ENCODE results near the gene NR2C1.

NR2C1 gene

DNA sequence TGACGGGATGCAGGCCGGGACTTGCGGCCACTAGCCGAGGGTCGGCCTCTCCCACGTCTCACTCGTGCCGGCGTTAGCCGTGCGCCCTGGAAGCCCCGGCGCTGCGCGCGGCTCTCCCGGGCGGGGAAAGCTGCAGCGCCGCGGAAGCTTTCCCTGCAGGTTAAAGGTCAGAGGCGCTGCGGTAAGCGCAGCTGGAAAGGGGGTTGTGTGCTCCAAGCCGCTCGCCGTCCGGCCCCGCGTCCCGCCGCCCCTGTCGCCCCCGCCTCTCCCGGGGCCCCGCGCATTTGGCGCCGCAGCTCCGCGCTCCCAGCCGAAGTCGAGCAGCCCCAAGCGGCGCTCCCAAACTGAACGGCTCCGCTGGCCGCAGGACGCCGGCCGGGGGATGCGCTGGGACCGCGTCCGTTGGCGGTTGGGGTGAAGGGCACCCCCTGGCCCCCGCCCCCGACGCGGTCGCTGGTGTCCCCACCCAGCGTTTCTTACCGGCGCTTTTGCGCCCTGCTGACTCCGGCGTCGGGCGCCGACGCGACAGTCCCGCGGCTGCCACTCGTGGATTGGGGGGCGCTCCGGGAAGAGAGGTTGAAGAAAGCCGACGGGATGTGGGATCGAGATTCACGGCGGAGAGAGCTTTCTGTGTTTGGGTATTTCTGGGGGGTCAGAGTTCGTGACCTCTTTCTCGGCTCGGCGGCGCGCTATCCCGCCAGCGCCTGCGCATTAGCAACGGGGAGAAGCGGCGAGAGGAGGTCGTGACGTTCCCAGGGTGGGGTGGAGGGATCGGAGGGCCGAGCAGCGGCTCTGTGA is at the start of gene NR2C1:
Gene NR2C1, minus strand, starts transcription at position 719 of the 798 bp plus-strand sequence. CDS start 6,234 bp downstream, outside the sequence.
- Histone ChIP-seq H3K4me1 (ENCODE audit: insufficient read depth, low read length) (peaks cover 6% of the 10 kb centered on the region), H3K27ac (ENCODE audit: low read depth, low read length) (peak within 1 kb of the TSS; percentile 88), H3K27me3 (ENCODE audit: control insufficient read depth in 1 of 2, insufficient read depth in 2 of 2, low read length in 2 of 2) (no peaks in the 10 kb centered on the region), H3K4me3 (ENCODE audit: low read depth in 1 of 2, low read length in 2 of 2) (peak within 1 kb of the TSS; percentile 96 to 98), H3K9me3 (ENCODE audit: low read length) (no peaks in the 10 kb centered on the region), H3K9ac (ENCODE audit: low read length) (peak within 1 kb of the TSS; percentile 70), H3K36me3 (ENCODE audit: insufficient read depth, low read length) (no peaks in the 10 kb centered on the region)

DNA sequence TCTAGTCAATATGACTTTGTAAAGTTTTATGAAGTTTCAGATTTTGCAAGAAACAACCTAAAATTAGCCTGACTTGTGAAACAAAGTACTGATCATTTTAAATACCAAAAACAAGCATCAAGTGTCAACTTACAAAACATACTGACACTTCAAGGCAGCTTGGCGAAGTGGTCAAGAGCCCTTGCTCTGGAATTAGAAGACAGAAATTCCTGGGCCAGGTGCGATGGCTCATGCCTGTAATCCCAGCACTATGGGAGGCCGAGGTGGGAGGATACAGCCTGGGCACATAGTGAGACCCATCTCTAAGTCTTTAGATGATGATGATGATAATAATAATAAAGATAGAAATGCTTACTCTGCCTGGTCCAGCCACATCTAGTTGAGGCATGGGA is 45.4 kb upstream of the NR2C1 start:
- H3K36me3 ChIP-seq (ENCODE audit: insufficient read depth, low read length), result no peaks in the 10 kb centered on the region
- no peaks in the 10 kb centered on the region for H3K9me3 ChIP-seq (ENCODE audit: low read length)
- no peak overlapping the region for H3K4me3 ChIP-seq (ENCODE audit: low read depth in 1 of 2, low read length in 2 of 2)
- no peak overlapping the region for H3K27ac ChIP-seq (ENCODE audit: low read depth, low read length)
- H3K4me1 ChIP-seq (ENCODE audit: insufficient read depth, low read length), result peaks cover 30% of the 10 kb centered on the region
- H3K9ac ChIP-seq (ENCODE audit: low read length), result no peak overlapping the region
- no peaks in the 10 kb centered on the region for H3K27me3 ChIP-seq (ENCODE audit: control insufficient read depth in 1 of 2, insufficient read depth in 2 of 2, low read length in 2 of 2)

DNA sequence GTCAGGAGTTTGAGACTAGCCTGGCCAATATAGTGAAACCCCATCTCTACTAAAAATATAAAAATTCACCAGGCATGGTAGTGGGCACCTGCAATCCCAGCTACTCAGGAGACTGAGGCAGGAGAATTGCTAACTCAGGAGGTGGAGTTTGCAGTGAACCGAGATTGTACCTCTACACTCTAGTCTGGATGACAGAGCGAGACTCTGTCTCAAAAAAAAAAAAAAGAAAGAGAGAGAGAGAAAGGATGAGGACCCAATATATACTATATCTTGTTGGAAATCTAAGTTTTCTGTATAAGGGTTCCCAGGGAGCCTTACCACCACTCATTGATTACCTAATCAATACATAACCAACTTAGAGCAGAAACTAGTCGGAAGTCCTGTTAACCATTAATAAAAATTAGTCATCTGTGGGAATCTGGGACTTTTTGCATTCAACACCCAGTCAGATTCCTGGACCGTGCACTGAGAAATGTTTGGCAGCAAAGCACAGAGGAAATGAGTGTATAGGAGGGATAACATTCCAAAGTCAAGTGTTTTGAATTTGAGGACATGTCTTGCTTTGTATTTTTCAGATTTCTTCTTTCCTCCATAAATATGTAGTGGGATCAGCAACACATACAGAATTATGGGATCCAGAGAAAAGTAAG is 44.8 kb upstream of the NR2C1 start:
- H3K27ac ChIP-seq (ENCODE audit: low read depth, low read length), result no peak overlapping the region
- H3K4me3 ChIP-seq (ENCODE audit: low read depth in 1 of 2, low read length in 2 of 2), result no peak overlapping the region
- no peaks in the 10 kb centered on the region for H3K36me3 ChIP-seq (ENCODE audit: insufficient read depth, low read length)
- no peaks in the 10 kb centered on the region for H3K9me3 ChIP-seq (ENCODE audit: low read length)
- H3K4me1 ChIP-seq (ENCODE audit: insufficient read depth, low read length), result peaks cover 30% of the 10 kb centered on the region
- no peak overlapping the region for H3K9ac ChIP-seq (ENCODE audit: low read length)
- H3K27me3 ChIP-seq (ENCODE audit: control insufficient read depth in 1 of 2, insufficient read depth in 2 of 2, low read length in 2 of 2), result no peaks in the 10 kb centered on the region

DNA sequence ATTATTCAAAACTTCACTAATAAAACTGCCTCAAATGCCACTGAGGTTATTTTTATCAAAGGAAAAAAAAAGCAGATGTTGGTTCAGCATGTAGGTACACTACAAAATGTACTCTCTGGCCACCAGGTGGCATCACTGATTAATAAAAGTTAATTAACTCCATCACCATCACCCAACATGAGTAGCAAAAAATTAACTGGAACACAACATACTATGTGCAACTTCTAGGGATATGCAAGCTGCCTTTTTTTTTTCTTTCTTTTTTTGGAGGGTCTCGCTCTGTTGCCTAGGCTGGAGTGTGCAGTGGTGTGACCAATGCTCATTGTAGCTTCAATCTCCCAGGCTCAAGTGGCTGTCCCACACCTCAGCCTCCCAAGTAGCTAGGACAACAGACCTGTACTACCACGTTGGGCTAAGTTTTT is 43.8 kb upstream of the NR2C1 start:
- Histone ChIP-seq H3K36me3 (ENCODE audit: insufficient read depth, low read length) (peaks cover 6% of the 10 kb centered on the region), H3K4me1 (ENCODE audit: insufficient read depth, low read length) (peaks cover 30% of the 10 kb centered on the region), H3K27me3 (ENCODE audit: control insufficient read depth in 1 of 2, insufficient read depth in 2 of 2, low read length in 2 of 2) (no peaks in the 10 kb centered on the region), H3K4me3 (ENCODE audit: low read depth in 1 of 2, low read length in 2 of 2) (no peak overlapping the region), H3K9me3 (ENCODE audit: low read length) (no peaks in the 10 kb centered on the region), H3K9ac (ENCODE audit: low read length) (no peak overlapping the region), H3K27ac (ENCODE audit: low read depth, low read length) (peak overlapping the region; percentile 67)

DNA sequence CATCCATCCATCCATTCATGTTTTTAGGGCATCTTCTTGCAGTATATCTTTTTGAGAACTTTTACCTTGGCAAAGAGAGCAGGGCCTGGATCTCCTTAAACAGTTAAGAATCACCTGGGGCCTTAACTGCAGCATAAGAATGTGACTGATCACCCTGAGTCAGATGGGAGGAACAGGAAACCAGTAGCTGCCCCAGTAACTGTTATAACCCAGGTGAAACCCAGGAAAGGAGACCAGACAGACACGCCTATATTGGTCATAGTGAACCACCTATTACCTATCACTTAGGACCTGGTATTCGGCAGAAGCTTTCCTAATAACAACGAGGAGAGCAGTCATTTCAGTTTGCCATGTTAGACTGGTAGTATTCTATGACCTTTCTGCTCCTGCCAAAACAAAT is 43.4 kb upstream of the NR2C1 start:
- peaks cover 6% of the 10 kb centered on the region for H3K36me3 ChIP-seq (ENCODE audit: insufficient read depth, low read length)
- peaks cover 30% of the 10 kb centered on the region for H3K4me1 ChIP-seq (ENCODE audit: insufficient read depth, low read length)
- H3K27ac ChIP-seq (ENCODE audit: low read depth, low read length), result peak overlapping the region; percentile 67
- H3K4me3 ChIP-seq (ENCODE audit: low read depth in 1 of 2, low read length in 2 of 2), result no peak overlapping the region
- H3K27me3 ChIP-seq (ENCODE audit: control insufficient read depth in 1 of 2, insufficient read depth in 2 of 2, low read length in 2 of 2), result no peaks in the 10 kb centered on the region
- no peak overlapping the region for H3K9ac ChIP-seq (ENCODE audit: low read length)
- no peaks in the 10 kb centered on the region for H3K9me3 ChIP-seq (ENCODE audit: low read length)

DNA sequence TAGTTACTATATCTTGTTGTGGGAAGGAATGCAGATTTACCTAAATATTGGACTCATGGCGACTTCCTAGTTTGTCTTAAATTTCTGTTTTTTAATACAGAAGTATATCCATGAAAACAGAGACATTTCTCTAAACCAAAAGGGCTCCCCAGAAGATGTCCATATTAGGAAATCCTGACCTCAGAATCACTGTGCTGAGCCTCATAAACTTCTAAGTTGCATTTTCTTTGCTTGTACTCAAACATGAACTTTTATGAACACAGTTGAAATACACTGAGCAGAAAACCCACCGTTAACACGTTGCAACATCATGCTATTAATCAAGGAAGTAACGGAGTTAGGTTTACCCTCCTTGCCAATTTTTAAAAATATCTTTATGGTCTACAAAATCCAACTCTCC is 42.9 kb upstream of the NR2C1 start:
- no peaks in the 10 kb centered on the region for H3K27me3 ChIP-seq (ENCODE audit: control insufficient read depth in 1 of 2, insufficient read depth in 2 of 2, low read length in 2 of 2)
- no peak overlapping the region for H3K9ac ChIP-seq (ENCODE audit: low read length)
- no peak overlapping the region for H3K4me3 ChIP-seq (ENCODE audit: low read depth in 1 of 2, low read length in 2 of 2)
- no peaks in the 10 kb centered on the region for H3K9me3 ChIP-seq (ENCODE audit: low read length)
- H3K4me1 ChIP-seq (ENCODE audit: insufficient read depth, low read length), result peaks cover 30% of the 10 kb centered on the region
- H3K27ac ChIP-seq (ENCODE audit: low read depth, low read length), result peak overlapping the region; percentile 67
- peaks cover 6% of the 10 kb centered on the region for H3K36me3 ChIP-seq (ENCODE audit: insufficient read depth, low read length)

DNA sequence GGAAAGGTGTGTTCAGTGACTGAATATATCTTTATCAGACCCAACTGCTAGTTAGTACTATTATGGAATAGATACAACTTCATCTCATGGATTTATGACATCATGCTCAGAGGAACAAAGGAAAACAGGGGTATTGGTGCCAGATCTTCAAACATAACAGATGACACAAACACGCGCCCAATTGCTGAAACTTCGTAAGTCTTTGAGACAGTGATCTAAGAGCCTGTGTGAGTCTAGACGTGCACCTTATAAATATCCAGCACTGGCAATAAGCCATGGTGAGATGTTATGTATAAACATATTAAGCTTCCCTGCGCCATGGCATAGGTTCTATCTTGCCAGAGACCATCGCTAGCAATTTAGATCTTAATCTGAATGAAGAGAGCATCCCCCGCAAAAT is 42.2 kb upstream of the NR2C1 start:
- peaks cover 6% of the 10 kb centered on the region for H3K36me3 ChIP-seq (ENCODE audit: insufficient read depth, low read length)
- no peak overlapping the region for H3K9ac ChIP-seq (ENCODE audit: low read length)
- peak overlapping the region; percentile 67 for H3K27ac ChIP-seq (ENCODE audit: low read depth, low read length)
- H3K27me3 ChIP-seq (ENCODE audit: control insufficient read depth in 1 of 2, insufficient read depth in 2 of 2, low read length in 2 of 2), result no peaks in the 10 kb centered on the region
- no peak overlapping the region for H3K4me3 ChIP-seq (ENCODE audit: low read depth in 1 of 2, low read length in 2 of 2)
- H3K4me1 ChIP-seq (ENCODE audit: insufficient read depth, low read length), result peaks cover 30% of the 10 kb centered on the region
- no peaks in the 10 kb centered on the region for H3K9me3 ChIP-seq (ENCODE audit: low read length)

DNA sequence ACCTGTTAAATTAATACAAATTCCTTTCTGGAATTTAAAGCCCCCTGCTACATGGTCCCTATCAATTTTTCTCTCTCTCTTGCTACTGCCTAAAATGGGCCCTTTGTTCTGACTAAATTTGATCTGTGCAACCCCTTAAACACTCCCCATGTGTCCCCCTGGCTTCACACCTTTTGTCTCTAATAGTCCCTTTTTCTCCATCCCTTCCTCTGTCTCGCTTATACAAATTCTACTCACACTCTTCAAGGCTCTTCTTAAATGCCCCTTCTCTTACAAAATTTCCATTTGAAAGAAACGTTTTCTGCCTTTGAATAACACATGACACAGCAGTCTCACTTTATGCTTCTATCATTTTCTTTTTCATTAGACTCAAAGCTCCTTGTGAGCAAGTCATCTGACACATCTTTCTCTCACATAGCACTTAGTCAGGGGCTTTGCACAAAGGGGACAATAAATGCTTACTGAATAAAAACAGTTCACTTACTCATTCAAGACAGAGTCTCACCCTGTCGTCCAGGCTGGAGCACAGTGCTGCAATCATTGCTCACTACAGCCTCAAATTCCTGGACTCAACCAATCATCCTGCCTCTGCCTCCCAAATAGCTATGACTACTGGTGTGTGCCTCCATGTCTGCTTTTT is 41.5 kb upstream of the NR2C1 start:
- Histone ChIP-seq H3K36me3 (ENCODE audit: insufficient read depth, low read length) (peaks cover 6% of the 10 kb centered on the region), H3K9ac (ENCODE audit: low read length) (no peak overlapping the region), H3K27ac (ENCODE audit: low read depth, low read length) (peak overlapping the region; percentile 67), H3K4me1 (ENCODE audit: insufficient read depth, low read length) (peaks cover 30% of the 10 kb centered on the region), H3K9me3 (ENCODE audit: low read length) (no peaks in the 10 kb centered on the region), H3K27me3 (ENCODE audit: control insufficient read depth in 1 of 2, insufficient read depth in 2 of 2, low read length in 2 of 2) (no peaks in the 10 kb centered on the region), H3K4me3 (ENCODE audit: low read depth in 1 of 2, low read length in 2 of 2) (no peak overlapping the region)

DNA sequence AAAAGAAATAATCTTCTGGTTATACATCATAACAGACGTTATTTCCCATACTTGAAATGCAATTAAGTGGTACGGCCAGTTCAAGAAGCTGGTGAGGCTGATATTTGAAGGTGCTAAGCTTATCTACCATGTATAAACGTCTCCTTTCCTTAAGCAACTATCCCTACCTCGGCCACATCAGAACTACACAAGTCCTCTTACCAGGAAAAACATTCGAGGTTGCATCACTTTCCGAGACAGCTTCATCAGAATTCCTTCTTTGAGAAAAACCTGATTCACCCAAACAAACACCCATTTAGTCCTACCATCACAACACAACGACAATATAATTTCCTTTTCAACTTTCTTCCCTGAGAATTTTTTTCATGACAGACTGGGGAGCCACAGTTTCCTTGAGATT is 33.9 kb upstream of the NR2C1 start:
- Histone ChIP-seq H3K9me3 (ENCODE audit: low read length) (no peaks in the 10 kb centered on the region), H3K36me3 (ENCODE audit: insufficient read depth, low read length) (peaks cover 30% of the 10 kb centered on the region), H3K4me1 (ENCODE audit: insufficient read depth, low read length) (peaks cover 4% of the 10 kb centered on the region), H3K9ac (ENCODE audit: low read length) (no peak overlapping the region), H3K27ac (ENCODE audit: low read depth, low read length) (no peak overlapping the region), H3K27me3 (ENCODE audit: control insufficient read depth in 1 of 2, insufficient read depth in 2 of 2, low read length in 2 of 2) (no peaks in the 10 kb centered on the region), H3K4me3 (ENCODE audit: low read depth in 1 of 2, low read length in 2 of 2) (no peak overlapping the region)

DNA sequence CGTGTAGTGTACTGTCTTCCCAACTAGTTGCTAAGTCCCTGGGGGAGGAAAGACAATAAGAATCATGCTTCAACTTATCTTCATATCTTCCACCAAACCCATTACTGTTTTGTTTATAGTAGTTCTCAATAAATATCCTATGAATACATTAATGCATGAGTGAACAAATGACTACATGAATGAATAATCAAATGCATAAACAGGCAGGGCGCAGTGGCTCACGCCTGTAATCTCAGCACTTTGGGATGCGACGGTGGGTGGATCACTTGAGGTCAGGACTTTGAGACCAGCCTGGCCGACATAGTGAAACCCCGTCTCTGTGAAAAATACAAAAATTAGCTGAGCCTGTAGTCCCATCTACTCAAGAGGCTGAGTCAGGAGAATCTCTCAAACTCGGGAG is 32.1 kb upstream of the NR2C1 start:
- H3K27me3 ChIP-seq (ENCODE audit: control insufficient read depth in 1 of 2, insufficient read depth in 2 of 2, low read length in 2 of 2), result no peaks in the 10 kb centered on the region
- H3K36me3 ChIP-seq (ENCODE audit: insufficient read depth, low read length), result peaks cover 32% of the 10 kb centered on the region
- H3K9ac ChIP-seq (ENCODE audit: low read length), result no peak overlapping the region
- H3K9me3 ChIP-seq (ENCODE audit: low read length), result no peaks in the 10 kb centered on the region
- H3K27ac ChIP-seq (ENCODE audit: low read depth, low read length), result no peak overlapping the region
- no peak overlapping the region for H3K4me3 ChIP-seq (ENCODE audit: low read depth in 1 of 2, low read length in 2 of 2)
- peaks cover 4% of the 10 kb centered on the region for H3K4me1 ChIP-seq (ENCODE audit: insufficient read depth, low read length)

DNA sequence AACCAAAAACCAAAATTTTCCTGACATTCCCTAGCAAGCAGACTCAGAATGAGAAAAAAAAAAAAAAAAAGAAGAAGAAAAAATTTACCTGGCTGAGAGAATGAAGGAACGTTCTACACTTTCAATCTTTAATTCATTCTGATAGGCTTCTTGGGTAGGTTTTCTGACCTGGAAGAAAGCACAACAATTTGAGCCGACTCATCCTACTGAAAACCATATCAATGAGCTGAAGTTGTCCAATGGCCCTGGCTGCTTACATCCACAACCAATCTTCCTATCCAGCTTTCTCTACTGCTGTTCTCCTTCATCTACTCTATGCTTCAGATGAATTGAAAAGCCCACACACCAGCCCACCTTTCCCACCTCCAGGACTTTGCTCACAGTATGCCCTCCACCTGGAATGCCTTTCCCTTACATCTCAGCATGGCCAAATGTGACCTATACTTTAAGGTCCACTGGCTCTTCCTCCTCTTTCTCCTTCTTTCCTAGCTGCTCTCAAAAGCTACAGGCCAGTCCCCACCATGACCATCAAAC is 31.6 kb upstream of the NR2C1 start:
- Histone ChIP-seq H3K4me1 (ENCODE audit: insufficient read depth, low read length) (peaks cover 4% of the 10 kb centered on the region), H3K4me3 (ENCODE audit: low read depth in 1 of 2, low read length in 2 of 2) (no peak overlapping the region), H3K9ac (ENCODE audit: low read length) (no peak overlapping the region), H3K9me3 (ENCODE audit: low read length) (no peaks in the 10 kb centered on the region), H3K27me3 (ENCODE audit: control insufficient read depth in 1 of 2, insufficient read depth in 2 of 2, low read length in 2 of 2) (no peaks in the 10 kb centered on the region), H3K27ac (ENCODE audit: low read depth, low read length) (no peak overlapping the region), H3K36me3 (ENCODE audit: insufficient read depth, low read length) (peaks cover 36% of the 10 kb centered on the region)
